ENCODE data around the gene SIK2. TPM values are rescaled to one million over a fixed set of nuclear protein-coding genes. Genes with fewer than 3 reads are reported as not detected.

The SIK2 gene
- total and polyA plus RNA-seq, 9 of the 15 experiments (the other 6 are each of a cell fraction or from before 2014, with no cell fraction given) = 0.74 to 11.6 (median 3.8) TPM

GRCh38 chr11:111730871-111731591 is 128.8 kb downstream of the SIK2 start:
- intact Hi-C loops (cut with micrococcal nuclease) = no loop called here
- Histone ChIP-seq H3K36me3 (ENCODE audit: control insufficient read depth, insufficient read depth, low read length) (peaks cover 12% of the 10 kb centered on the region; the same call in 1 of the 3 replicates), H3K27ac (ENCODE audit: extremely low read depth, low read depth, low read length) (no peak overlapping the region), H3K9me1 (ENCODE audit: control insufficient read depth, insufficient read depth, low read length) (no peaks in the 10 kb centered on the region), H4K20me1 (replicated peaks; ENCODE audit: control insufficient read depth, insufficient read depth, low read length) (peaks cover 4% of the 10 kb centered on the region; the same call in 1 of the 2 replicates), H3K4me3 (no peak overlapping the region), H3K4me2 (ENCODE audit: insufficient read depth, low read length) (no peak overlapping the region), H3K9me3 (replicated peaks; ENCODE audit: control insufficient read depth, insufficient read depth, low read depth, low read length) (no peaks in the 10 kb centered on the region), H3K27me3 (ENCODE audit: control insufficient read depth in 2 of 2, insufficient read depth in 2 of 2, low read length in 2 of 2) (no peaks in the 10 kb centered on the region), H3K79me2 (ENCODE audit: control insufficient read depth, insufficient read depth, low read length) (no peaks in the 10 kb centered on the region), H3K9ac (ENCODE audit: insufficient read depth in 1 of 2, low read depth in 2 of 2, low read length in 2 of 2) (peak overlapping the region in 1 of 2 experiments; percentile 46; a peak in 2 of 4 replicates), H2AFZ (ENCODE audit: low read depth, low read length) (no peak overlapping the region), H3K4me1 (replicated peaks in 1 of 2; ENCODE audit: control insufficient read depth in 2 of 2, insufficient read depth in 2 of 2, low read length in 2 of 2) (peaks cover 7 to 15% of the 10 kb centered on the region in 2 experiments; a peak in 4 of 5 replicates)
- no TSS peak for BruUV-seq (replicated peaks)
- peak; percentile 46 for TF ChIP-seq POLR2G (IDR thresholded peaks at IDR 0.05; ENCODE audit: low read depth, low read length)
- no peak for TF ChIP-seq HIVEP1 (CRISPR knock-in tag; IDR thresholded peaks at IDR 0.05)
- no peak for FAIRE-seq
- no peak for ATAC-seq
- WGBS (ENCODE audit: insufficient coverage, low coverage, missing lambda C conversion rate) = 89% methylated on average over 21 of the region's 22 CpGs
- POLR2A ChIA-PET = interaction anchor here (1.2 kb wide), 1 partner anchor 31 kb away, joined by 3 read pairs; no protein-coding TSS in a partner anchor
- CTCF ChIA-PET (ENCODE audit: low intra/inter-chr PET ratio) = no interaction called here
- no peak for DNase-seq (ENCODE audit: extremely low read depth in 1 of 4, low spot score in 3 of 4)
- in situ Hi-C loops (cut with MboI) = no loop called here

GRCh38 chr11:111731821-111732220 is 129.6 kb downstream of the SIK2 start:
- POLR2A ChIA-PET = interaction anchor here (0.6 to 1.2 kb wide), 3 partner anchors 12 to 46 kb away, joined by 3 read pairs; no protein-coding TSS in a partner anchor
- DNase-seq (ENCODE audit: extremely low read depth in 1 of 4, low spot score in 3 of 4) (no peak), FAIRE-seq (no peak), ATAC-seq (no peak)
- BruUV-seq (replicated peaks) = no TSS peak
- CTCF ChIA-PET (ENCODE audit: low intra/inter-chr PET ratio) = no interaction called here
- no peaks in the 10 kb centered on the region for H3K9me3 ChIP-seq (replicated peaks; ENCODE audit: control insufficient read depth, insufficient read depth, low read depth, low read length)
- no peaks in the 10 kb centered on the region for H3K9me1 ChIP-seq (ENCODE audit: control insufficient read depth, insufficient read depth, low read length)
- TF ChIP-seq PTBP1 (IDR thresholded peaks at IDR 0.05; ENCODE audit: low read depth, low read length) = no peak
- no peak for TF ChIP-seq ZNF780A (CRISPR knock-in tag; IDR thresholded peaks at IDR 0.05)
- no peak for TF ChIP-seq TAL1 (IDR thresholded peaks at IDR 0.05)
- TF ChIP-seq ZNF311 (CRISPR knock-in tag; IDR thresholded peaks at IDR 0.05) = no peak
- no peak for TF ChIP-seq HNRNPH1 (optimal IDR thresholded peaks at IDR 0.05; ENCODE audit: low read depth, low read length)
- no peak for TF ChIP-seq THRA (IDR thresholded peaks at IDR 0.05)
- TF ChIP-seq CREB3 (tag; conservative IDR thresholded peaks at IDR 0.05; ENCODE audit: low read depth) = no peak
- no peak for TF ChIP-seq HDAC2 (IDR thresholded peaks at IDR 0.05)
- TF ChIP-seq ZNF384 (IDR thresholded peaks at IDR 0.05; ENCODE audit: low read depth, low read length) = no peak
- peaks cover 7 to 15% of the 10 kb centered on the region in 2 experiments; a peak in 4 of 5 replicates for H3K4me1 ChIP-seq (replicated peaks in 1 of 2; ENCODE audit: control insufficient read depth in 2 of 2, insufficient read depth in 2 of 2, low read length in 2 of 2)
- no peak overlapping the region for H3K4me2 ChIP-seq (ENCODE audit: insufficient read depth, low read length)
- H3K27me3 ChIP-seq (ENCODE audit: control insufficient read depth in 2 of 2, insufficient read depth in 2 of 2, low read length in 2 of 2) = no peaks in the 10 kb centered on the region
- in situ Hi-C loops (cut with MboI) (no loop called here), intact Hi-C loops (cut with micrococcal nuclease) (no loop called here)
- H3K9ac ChIP-seq (ENCODE audit: insufficient read depth in 1 of 2, low read depth in 2 of 2, low read length in 2 of 2) = peak overlapping the region in 1 of 2 experiments; percentile 40; a peak in 1 of 4 replicates
- no peak overlapping the region for H2AFZ ChIP-seq (ENCODE audit: low read depth, low read length)
- peaks cover 4% of the 10 kb centered on the region; the same call in 1 of the 2 replicates for H4K20me1 ChIP-seq (replicated peaks; ENCODE audit: control insufficient read depth, insufficient read depth, low read length)
- peaks cover 6% of the 10 kb centered on the region; the same call in 1 of the 3 replicates for H3K36me3 ChIP-seq (ENCODE audit: control insufficient read depth, insufficient read depth, low read length)
- no peaks in the 10 kb centered on the region for H3K79me2 ChIP-seq (ENCODE audit: control insufficient read depth, insufficient read depth, low read length)
- H3K27ac ChIP-seq (ENCODE audit: extremely low read depth, low read depth, low read length) = no peak overlapping the region
- WGBS (ENCODE audit: insufficient coverage, low coverage, missing lambda C conversion rate) = 82% methylated on average over 4 of the region's 5 CpGs
- no peak overlapping the region for H3K4me3 ChIP-seq
